Hepatocyte (in vitro differentiated cells): Measurements from ENCODE around the gene KPNA5.

Source experiments
- CTCF ChIP-seq: fragments of 200-600 bp; sonication (generic); IDR thresholded peaks from 2 replicates; pipeline ENCODE4 v1.5.1; 2016; ENCODE audit warnings: antibody characterized with exemption, mild to moderate bottlenecking; ENCODE audit not compliant: poor library complexity
- EZH2phosphoT487 ChIP-seq: fragments of 200-600 bp; sonication (generic); IDR thresholded peaks from one replicate; pipeline ENCODE4 v1.6.1; 2018; ENCODE audit warnings: antibody characterized with exemption, mild to moderate bottlenecking, low read depth, moderate library complexity; ENCODE audit not compliant: unreplicated experiment, severe bottlenecking

DNA sequence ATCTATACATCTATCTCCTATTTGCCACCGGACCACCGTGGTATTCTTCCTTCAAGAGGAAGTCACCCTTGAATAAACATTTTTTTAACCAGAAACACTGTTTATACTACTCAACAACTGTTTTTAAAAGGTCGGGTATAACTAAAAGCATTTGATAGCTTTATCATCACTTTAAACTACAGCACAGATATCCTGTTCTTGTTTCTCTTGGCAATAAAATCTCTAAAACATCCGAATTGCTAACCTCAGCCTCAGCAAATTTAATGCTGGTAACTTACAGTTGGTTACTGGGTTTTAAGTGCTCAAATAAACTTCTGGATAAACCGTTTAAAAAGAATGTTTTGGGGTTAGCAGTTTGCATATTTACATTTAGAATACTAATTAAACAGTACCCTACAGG is 32.9 kb upstream of the KPNA5 start:
- TF ChIP-seq CTCF: no peak
- no peak for TF ChIP-seq EZH2phosphoT487
